Mesendoderm (in vitro differentiated cells): ENCODE measurements around the gene KIF27.

Experiments used
- DNase-seq: peaks from one replicate; pipeline ENCODE4 v3.0.0; 2013
- H2AK5ac ChIP-seq: 2 replicates; pipeline ENCODE4 v1.6.1; 2013; ENCODE audit warnings: low read length, inconsistent platforms
- H2BK120ac ChIP-seq: 2 replicates; pipeline ENCODE4 v1.6.1; 2013; ENCODE audit warnings: low read depth, mild to moderate bottlenecking, low read length, moderate library complexity, mixed read lengths
- H2BK15ac ChIP-seq: replicated peaks from 2 replicates; pipeline ENCODE4 v1.6.1; 2013; ENCODE audit warnings: low read depth, mild to moderate bottlenecking, moderate library complexity
- H2BK5ac ChIP-seq: 2 replicates; pipeline ENCODE4 v1.6.1; 2013; ENCODE audit warnings: low read length, inconsistent platforms
- H3K18ac ChIP-seq: 2 replicates; pipeline ENCODE4 v1.6.1; 2013; ENCODE audit warnings: mild to moderate bottlenecking, low read length, mixed read lengths
- H3K23ac ChIP-seq: one replicate; pipeline ENCODE4 v1.6.1; 2013; ENCODE audit warnings: low read length
- H3K27ac ChIP-seq: 2 replicates; pipeline ENCODE4 v1.5.1; 2013; ENCODE audit warnings: low read depth, mild to moderate bottlenecking, inconsistent platforms, low read length, moderate library complexity
- H3K27me3 ChIP-seq: 2 replicates; pipeline ENCODE4 v1.6.1; 2013; ENCODE audit warnings: low read length, control low read depth, mild to moderate bottlenecking, inconsistent platforms; ENCODE audit not compliant: insufficient read depth, poor library complexity
- H3K36me3 ChIP-seq: 2 replicates; pipeline ENCODE4 v1.6.1; 2013; ENCODE audit warnings: low read length, inconsistent platforms; ENCODE audit not compliant: control insufficient read depth, insufficient read depth
- H3K4ac ChIP-seq: one replicate; pipeline ENCODE4 v1.6.1; 2013; ENCODE audit warnings: low read depth, mild to moderate bottlenecking, low read length, moderate library complexity
- H3K4me1 ChIP-seq: 2 replicates; pipeline ENCODE4 v1.6.1; 2013; ENCODE audit warnings: low read depth, low read length, inconsistent platforms; ENCODE audit not compliant: control insufficient read depth
- H3K4me2 ChIP-seq: 2 replicates; pipeline ENCODE4 v1.6.1; 2013; ENCODE audit warnings: low read length
- H3K4me3 ChIP-seq: 2 replicates; pipeline ENCODE4 v1.5.1; 2013; ENCODE audit warnings: mild to moderate bottlenecking, low read length
- H3K56ac ChIP-seq: one replicate; pipeline ENCODE4 v1.6.1; 2013; ENCODE audit warnings: low read length
- H3K79me1 ChIP-seq: 2 replicates; pipeline ENCODE4 v1.6.1; 2013; ENCODE audit warnings: low read length, inconsistent platforms
- H3K79me2 ChIP-seq: 2 replicates; pipeline ENCODE4 v1.6.1; 2013; ENCODE audit warnings: mild to moderate bottlenecking, low read length; ENCODE audit not compliant: control insufficient read depth, insufficient read depth
- H3K9ac ChIP-seq: 2 replicates; pipeline ENCODE4 v1.6.1; 2013; ENCODE audit warnings: low read length, inconsistent platforms
- H4K5ac ChIP-seq: one replicate; pipeline ENCODE4 v1.6.1; 2013; ENCODE audit warnings: low read length
- H4K8ac ChIP-seq: one replicate; pipeline ENCODE4 v1.6.1; 2013; ENCODE audit warnings: low read depth, mild to moderate bottlenecking, control low read depth, low read length, moderate library complexity
- WGBS: extraction: QIAGEN DNeasy Blood & Tissue Kit; methylation state at CpG from one replicate; pipeline ENCODE4 v1.1.7; 2013; ENCODE audit warnings: low lambda C conversion rate, missing lambda C conversion rate; ENCODE audit not compliant: insufficient coverage; ENCODE audit errors: extremely low coverage; 5-methylcytosine and 5-hydroxymethylcytosine counted together

Gene KIF27

GRCh38 chr9:83936523-83936922 is 15.3 kb upstream of the KIF27 start:
- H3K27me3 ChIP-seq: no peaks in the 10 kb centered on the region
- no peak for DNase-seq
- H3K79me2 ChIP-seq: no peaks in the 10 kb centered on the region
- H3K27ac ChIP-seq: no peak overlapping the region
- no peak overlapping the region for H3K4me3 ChIP-seq
- H3K4me2 ChIP-seq: no peak overlapping the region
- no peak overlapping the region for H3K23ac ChIP-seq
- no peak overlapping the region for H2BK15ac ChIP-seq
- H3K4ac ChIP-seq: no peak overlapping the region
- no peak overlapping the region for H2AK5ac ChIP-seq
- no peaks in the 10 kb centered on the region for H3K4me1 ChIP-seq
- no peak overlapping the region for H3K56ac ChIP-seq
- no peak overlapping the region for H3K9ac ChIP-seq
- H3K18ac ChIP-seq: no peak overlapping the region
- no CpG with 5 or more reads among the region's 6 CpGs for WGBS
- H3K79me1 ChIP-seq: no peaks in the 10 kb centered on the region
- no peak overlapping the region for H2BK5ac ChIP-seq
- H2BK120ac ChIP-seq: no peak overlapping the region
- H4K8ac ChIP-seq: no peak overlapping the region
- H3K36me3 ChIP-seq: no peaks in the 10 kb centered on the region
- no peak overlapping the region for H4K5ac ChIP-seq

- H3K36me3 ChIP-seq: no peaks in the 10 kb centered on the region
- WGBS: no CpG with 5 or more reads among the region's 3 CpGs
- no peak overlapping the region for H3K23ac ChIP-seq
- H3K4me3 ChIP-seq: no peak overlapping the region
- no peak overlapping the region for H2BK15ac ChIP-seq
- no peak overlapping the region for H3K4me2 ChIP-seq
- no peaks in the 10 kb centered on the region for H3K79me2 ChIP-seq
- H3K9ac ChIP-seq: no peak overlapping the region
- H3K79me1 ChIP-seq: no peaks in the 10 kb centered on the region
- H2BK120ac ChIP-seq: no peak overlapping the region
- DNase-seq: no peak
- H3K4me1 ChIP-seq: no peaks in the 10 kb centered on the region
- H3K56ac ChIP-seq: no peak overlapping the region
- H2BK5ac ChIP-seq: no peak overlapping the region
- H2AK5ac ChIP-seq: no peak overlapping the region
- H3K18ac ChIP-seq: no peak overlapping the region
- no peak overlapping the region for H3K27ac ChIP-seq
- H3K27me3 ChIP-seq: no peaks in the 10 kb centered on the region
- no peak overlapping the region for H4K8ac ChIP-seq
- no peak overlapping the region for H4K5ac ChIP-seq
- H3K4ac ChIP-seq: no peak overlapping the region
These were observed 14.2 kb upstream of the KIF27 start for GRCh38 chr9:83935276-83935935.

GRCh38 chr9:83934569-83935275 is 13.5 kb upstream of the KIF27 start:
- H3K27ac ChIP-seq: no peak overlapping the region
- no peaks in the 10 kb centered on the region for H3K79me1 ChIP-seq
- H3K27me3 ChIP-seq: no peaks in the 10 kb centered on the region
- DNase-seq: no peak
- no peak overlapping the region for H2BK5ac ChIP-seq
- H2AK5ac ChIP-seq: no peak overlapping the region
- H3K4me2 ChIP-seq: no peak overlapping the region
- no peak overlapping the region for H4K5ac ChIP-seq
- H3K4ac ChIP-seq: no peak overlapping the region
- WGBS: no CpG with 5 or more reads among the region's 5 CpGs
- H2BK120ac ChIP-seq: no peak overlapping the region
- no peak overlapping the region for H3K9ac ChIP-seq
- no peaks in the 10 kb centered on the region for H3K36me3 ChIP-seq
- H3K23ac ChIP-seq: no peak overlapping the region
- H4K8ac ChIP-seq: no peak overlapping the region
- no peak overlapping the region for H2BK15ac ChIP-seq
- H3K4me3 ChIP-seq: no peak overlapping the region
- H3K79me2 ChIP-seq: no peaks in the 10 kb centered on the region
- H3K4me1 ChIP-seq: no peaks in the 10 kb centered on the region
- no peak overlapping the region for H3K18ac ChIP-seq
- no peak overlapping the region for H3K56ac ChIP-seq

GRCh38 chr9:83933790-83934189 is 12.6 kb upstream of the KIF27 start:
- no peak overlapping the region for H2AK5ac ChIP-seq
- H2BK120ac ChIP-seq: no peak overlapping the region
- H3K4ac ChIP-seq: no peak overlapping the region
- no peak overlapping the region for H3K18ac ChIP-seq
- H4K5ac ChIP-seq: no peak overlapping the region
- H3K4me1 ChIP-seq: no peaks in the 10 kb centered on the region
- no peaks in the 10 kb centered on the region for H3K79me2 ChIP-seq
- H3K27me3 ChIP-seq: no peaks in the 10 kb centered on the region
- H3K36me3 ChIP-seq: no peaks in the 10 kb centered on the region
- H3K79me1 ChIP-seq: no peaks in the 10 kb centered on the region
- no peak overlapping the region for H3K27ac ChIP-seq
- H3K4me3 ChIP-seq: no peak overlapping the region
- H3K9ac ChIP-seq: no peak overlapping the region
- H3K23ac ChIP-seq: no peak overlapping the region
- H3K4me2 ChIP-seq: no peak overlapping the region
- H2BK15ac ChIP-seq: no peak overlapping the region
- no peak overlapping the region for H3K56ac ChIP-seq
- WGBS: no CpG with 5 or more reads among the region's 3 CpGs
- no peak overlapping the region for H4K8ac ChIP-seq
- H2BK5ac ChIP-seq: no peak overlapping the region
- DNase-seq: no peak

- Histone ChIP-seq H3K23ac (no peak overlapping the region), H2BK120ac (no peak overlapping the region), H3K4me2 (no peak overlapping the region), H3K79me2 (no peaks in the 10 kb centered on the region), H3K4ac (no peak overlapping the region), H3K79me1 (no peaks in the 10 kb centered on the region), H3K4me1 (no peaks in the 10 kb centered on the region), H3K36me3 (no peaks in the 10 kb centered on the region), H3K18ac (no peak overlapping the region), H3K56ac (no peak overlapping the region), H3K27me3 (no peaks in the 10 kb centered on the region), H2AK5ac (no peak overlapping the region), H3K4me3 (no peak overlapping the region), H3K27ac (no peak overlapping the region), H4K8ac (no peak overlapping the region), H3K9ac (no peak overlapping the region), H4K5ac (no peak overlapping the region), H2BK5ac (no peak overlapping the region), H2BK15ac (no peak overlapping the region)
- DNase-seq: no peak
- no CpG with 5 or more reads among the region's 5 CpGs for WGBS
These were observed 11.6 kb upstream of the KIF27 start for GRCh38 chr9:83932851-83933250.
